GM12878 (cell line): ENCODE data around the gene SNRNP25. TPM values are rescaled to one million over a fixed set of nuclear protein-coding genes. Genes with fewer than 3 reads are reported as not detected.
A peak's percentile ranks its signal among the peaks of the same experiment; 100 is the strongest.
"Not testable (repeated sequence)": the region's sequence is repeated elsewhere in the genome, so short reads cannot be mapped to it uniquely, and the experiment has no call there.

Source experiments
- ATAC-seq: fragments of 200-7000 bp; cut with Tn5 transposase; 3 replicates; pipeline ENCODE4 v1.9.1; 2020; ENCODE audit warnings: mild to moderate bottlenecking, moderate library complexity
- BruUV-seq: library from RNA; stranded (reverse); fragments of 400-500 nt; replicated peaks from 2 replicates; lab custom pipeline; 2021; lab: Mats Ljungman, UMichigan
- CTCF ChIA-PET: fragments of 300-600 bp; sonication (Branson Sonifier 250); formaldehyde crosslinking; extraction: SDS; loops from one replicate; lab custom pipeline; 2021; ENCODE audit warnings: inconsistent platforms; lab: Yijun Ruan, JAX
- POLR2A ChIA-PET: fragments of 350-600 bp; formaldehyde crosslinking; extraction: SDS; loops from one replicate; lab custom pipeline; 2021; ENCODE audit warnings: inconsistent platforms; lab: Charles Lee
- RAD21 ChIA-PET: fragments of 300-600 bp; sonication (Branson Sonifier 250); formaldehyde crosslinking; loops from one replicate; lab custom pipeline; 2023; ENCODE audit warnings: antibody characterized with exemption; ENCODE audit not compliant: unreplicated experiment; lab: Charles Lee
- SMC1A ChIA-PET: fragments of 300-600 bp; sonication (Branson Sonifier 250); formaldehyde crosslinking; loops from one replicate; lab custom pipeline; 2023; ENCODE audit not compliant: unreplicated experiment, uncharacterized antibody; lab: Charles Lee
- DNase-seq: peaks from one replicate; pipeline ENCODE4 v3.0.0-alpha.2; 2011; ENCODE audit warnings: low read depth, low spot score
- FAIRE-seq: peaks from 3 replicates; lab custom pipeline; 2011; peaks lifted over from hg19 to GRCh38; lab: Jason Lieb, UNC
- H2AFZ ChIP-seq: 2 replicates; pipeline ENCODE4 v1.6.0; 2011; ENCODE audit warnings: low read depth, low read length, control low read depth; ENCODE audit not compliant: control insufficient read depth
- H3K27ac ChIP-seq: 2 replicates; pipeline ENCODE4 v1.5.1; 2011; ENCODE audit warnings: control low read depth; ENCODE audit not compliant: control insufficient read depth, insufficient read depth
- H3K27me3 ChIP-seq, 2 experiments: replicated peaks in 1 of 2; 2 replicates each; pipeline versions ENCODE4 v1.6.0 to v1.6.1; 2011; ENCODE audit warnings: low read length in 1 of 2; ENCODE audit not compliant: control insufficient read depth in 2 of 2, insufficient read depth in 2 of 2
- H3K36me3 ChIP-seq, 2 experiments: 2 replicates each; pipeline ENCODE4 v1.5.1; 2011; ENCODE audit warnings: low read length in 1 of 2; ENCODE audit not compliant: control insufficient read depth in 2 of 2, insufficient read depth in 2 of 2
- H3K4me1 ChIP-seq: 2 replicates; pipeline ENCODE4 v1.6.1; 2011; ENCODE audit warnings: mild to moderate bottlenecking, low read length, moderate library complexity, mixed read lengths; ENCODE audit not compliant: control insufficient read depth, insufficient read depth
- H3K4me2 ChIP-seq: 2 replicates; pipeline ENCODE4 v1.6.0; 2011; ENCODE audit warnings: control low read depth; ENCODE audit not compliant: control insufficient read depth, insufficient read depth
- H3K4me3 ChIP-seq: fragments of 200-600 bp; sonication (generic); 2 replicates; pipeline ENCODE4 v1.5.1; 2016
- H3K79me2 ChIP-seq: 2 replicates; pipeline ENCODE4 v1.6.0; 2011; ENCODE audit warnings: low read length; ENCODE audit not compliant: control insufficient read depth, insufficient read depth
- H3K9ac ChIP-seq: 2 replicates; pipeline ENCODE4 v1.8.0; 2011; ENCODE audit warnings: low read length, control low read depth, mixed read lengths; ENCODE audit not compliant: control insufficient read depth, insufficient read depth
- H3K9me3 ChIP-seq: replicated peaks from 3 replicates; pipeline ENCODE4 v1.5.1; 2011; ENCODE audit warnings: mild to moderate bottlenecking, low read length; ENCODE audit not compliant: control insufficient read depth, insufficient read depth
- H4K20me1 ChIP-seq: 2 replicates; pipeline ENCODE4 v1.6.0; 2011; ENCODE audit not compliant: control insufficient read depth, insufficient read depth
- WGBS: methylation state at CpG from one replicate; pipeline ENCODE4 v1.1.6; 2016; ENCODE audit warnings: low lambda C conversion rate; ENCODE audit not compliant: insufficient replicate concordance, insufficient coverage; ENCODE audit errors: missing lambda C conversion rate; 5-methylcytosine and 5-hydroxymethylcytosine counted together
- in situ Hi-C: fragments of 300-500 bp; cut with MboI; formaldehyde crosslinking; loops from 9 replicates; pipeline ENCODE4 v1.14.3; 2018; ENCODE audit warnings: mixed read lengths
- intact Hi-C: fragments of 100-400 bp; cut with micrococcal nuclease; formaldehyde crosslinking; loops from one replicate; pipeline ENCODE4 v1.14.2; 2022; ENCODE audit not compliant: unreplicated experiment
- polyA plus RNA-seq, 11 experiments: library from polyadenylated mRNA; depleted of rRNA in 4 of 11; unstranded in 6 of 11; stranded (reverse) in 5 of 11; fragments of >200 nt; fragmentation: Nextera tagmentation in 4 of 11; fragmentation: Illumina TruSeq in 1 of 11; extraction: Ambion mirVana in 4 of 11; extraction: Trizol in 1 of 11; gene quantifications; 1 replicate in 1 of 11; 2 replicates in 10 of 11; pipeline versions ENCODE4 v1.2.1 to v1.2.3, GENCODE V29; 2011 to 2016; ENCODE audit warnings: inconsistent platforms in 2 of 11, missing spikeins in 2 of 11, low read depth in 1 of 11
- total RNA-seq, 4 experiments: library from RNA; depleted of rRNA in 3 of 4; stranded (reverse); fragments of >200 nt in 3 of 4; fragmentation: Illumina TruSeq in 1 of 4; extraction: Trizol in 1 of 4; gene quantifications; 2 replicates each; pipeline versions ENCODE4 v1.2.1 to v1.2.3, GENCODE V29; 2013 to 2021

The SNRNP25 gene
- total and polyA plus RNA-seq, 10 of the 15 experiments (the other 5 are each of a cell fraction or from before 2014, with no cell fraction given): 40.9 to 138 (median 67.2) TPM

- SMC1A ChIA-PET, H3K9me3 ChIP-seq, intact Hi-C loops, DNase-seq, H2AFZ ChIP-seq, CTCF ChIA-PET, ATAC-seq, H3K4me2 ChIP-seq, H3K79me2 ChIP-seq, BruUV-seq, H3K27ac ChIP-seq, H3K27me3 ChIP-seq, in situ Hi-C loops, H4K20me1 ChIP-seq, H3K4me1 ChIP-seq, H3K4me3 ChIP-seq, FAIRE-seq, H3K9ac ChIP-seq, H3K36me3 ChIP-seq: not testable (repeated sequence)
- ChIA-PET POLR2A (interaction anchor here (0.5 to 0.6 kb wide), 2 partner anchors 20 to 338 kb away, joined by 5 to 7 read pairs; no protein-coding TSS in a partner anchor), RAD21 (interaction anchor here (0.6 to 1.1 kb wide), 3 partner anchors 15 to 67 kb away, joined by 3 to 5 read pairs (median 4); no protein-coding TSS in a partner anchor)
- 81% methylated on average over 10 of the region's 22 CpGs for WGBS
Measured at GRCh38 chr16:24151-24550, 29.5 kb upstream of the SNRNP25 start.

- POLR2A ChIA-PET, CTCF ChIA-PET, H3K27me3 ChIP-seq, H4K20me1 ChIP-seq, H3K9ac ChIP-seq, H3K4me3 ChIP-seq, H3K27ac ChIP-seq, H3K9me3 ChIP-seq, H3K4me1 ChIP-seq, in situ Hi-C loops, intact Hi-C loops, H3K36me3 ChIP-seq, H2AFZ ChIP-seq, H3K79me2 ChIP-seq, SMC1A ChIA-PET, RAD21 ChIA-PET, DNase-seq, BruUV-seq, H3K4me2 ChIP-seq: not testable (repeated sequence)
- FAIRE-seq: peak; percentile 13
- peak; percentile 80 for ATAC-seq
- 0% methylated on average over 2 of the region's 5 CpGs for WGBS
Measured at GRCh38 chr16:25926-26348, 27.7 kb upstream of the SNRNP25 start.

GRCh38 chr16:30627-31026 lies 23.0 kb upstream of the SNRNP25 start:
- SMC1A ChIA-PET, BruUV-seq, DNase-seq, H3K36me3 ChIP-seq, FAIRE-seq, H3K27ac ChIP-seq, in situ Hi-C loops, H3K9me3 ChIP-seq, H3K27me3 ChIP-seq, H4K20me1 ChIP-seq, H3K4me3 ChIP-seq, intact Hi-C loops, CTCF ChIA-PET, H3K79me2 ChIP-seq, H3K4me2 ChIP-seq, POLR2A ChIA-PET, H3K9ac ChIP-seq, RAD21 ChIA-PET, ATAC-seq, H2AFZ ChIP-seq: not testable (repeated sequence)
- peaks cover 13% of the 10 kb centered on the region for H3K4me1 ChIP-seq
- 91% methylated on average over 1 of the region's 7 CpGs for WGBS

- H3K9ac ChIP-seq, CTCF ChIA-PET, H4K20me1 ChIP-seq, H3K36me3 ChIP-seq, H3K4me3 ChIP-seq, H3K27me3 ChIP-seq, H3K79me2 ChIP-seq, H3K27ac ChIP-seq, intact Hi-C loops, POLR2A ChIA-PET, DNase-seq, ATAC-seq, H3K4me2 ChIP-seq, BruUV-seq, in situ Hi-C loops, FAIRE-seq, H3K9me3 ChIP-seq, H2AFZ ChIP-seq, RAD21 ChIA-PET, SMC1A ChIA-PET: not testable (repeated sequence)
- 58% methylated on average over 4 of the region's 8 CpGs for WGBS
- H3K4me1 ChIP-seq: peaks cover 17% of the 10 kb centered on the region
Measured at GRCh38 chr16:33154-33876, 20.3 kb upstream of the SNRNP25 start.
